GM19467 (cell line): ENCODE measurements around the gene MSLN.
"Not testable (repeated sequence)": the region's sequence is repeated elsewhere in the genome, so short reads cannot be mapped to it uniquely, and the experiment has no call there.

ENCODE experiments used
- ATAC-seq: cut with Tn5 transposase; IDR thresholded peaks from one replicate; pipeline ENCODE4 v1.9.1; 2021; ENCODE audit warnings: mild to moderate bottlenecking, moderate library complexity; ENCODE audit not compliant: unreplicated experiment

Gene MSLN

DNA sequence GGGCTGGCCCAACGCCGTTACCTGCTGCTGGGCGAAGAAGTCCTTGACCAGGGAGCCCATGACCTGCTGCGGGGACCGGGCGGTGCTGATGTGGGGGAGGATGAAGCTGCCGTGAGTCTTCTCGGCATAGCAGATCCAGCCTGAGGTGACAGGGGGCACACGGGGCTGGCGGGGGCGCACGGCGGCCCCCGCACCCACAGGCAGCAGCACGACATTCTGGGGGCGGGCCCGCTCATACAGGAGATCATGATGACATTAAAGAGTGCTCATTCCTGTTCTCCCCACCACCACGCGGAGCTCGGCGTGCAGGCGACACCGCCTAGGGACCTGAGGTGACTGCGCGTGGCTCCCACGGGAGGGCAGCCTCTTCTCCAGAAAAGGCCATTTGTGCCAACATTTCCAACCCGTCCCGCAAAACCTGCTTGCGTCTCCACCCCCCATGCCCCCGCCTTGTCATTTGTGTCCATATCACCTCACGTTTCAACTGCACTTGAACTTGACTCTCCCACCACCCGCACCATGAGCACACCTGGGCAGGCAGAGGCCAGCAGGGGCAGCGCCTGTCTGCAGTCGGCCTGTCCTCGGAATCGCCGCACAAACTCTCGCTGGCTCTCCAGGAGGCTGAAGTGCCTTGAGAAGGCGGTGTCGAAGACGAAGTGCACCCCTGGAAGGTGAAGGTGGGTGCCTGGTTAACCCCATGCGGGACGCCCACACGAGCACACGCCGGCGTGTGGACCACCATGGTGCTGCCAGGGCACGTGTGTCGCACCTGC, 26.1 kb upstream of the MSLN start:
- ATAC-seq, result no peak

- no peak for ATAC-seq
Measured at GRCh38 chr16:734981-735881, 25.3 kb upstream of the MSLN start.

DNA sequence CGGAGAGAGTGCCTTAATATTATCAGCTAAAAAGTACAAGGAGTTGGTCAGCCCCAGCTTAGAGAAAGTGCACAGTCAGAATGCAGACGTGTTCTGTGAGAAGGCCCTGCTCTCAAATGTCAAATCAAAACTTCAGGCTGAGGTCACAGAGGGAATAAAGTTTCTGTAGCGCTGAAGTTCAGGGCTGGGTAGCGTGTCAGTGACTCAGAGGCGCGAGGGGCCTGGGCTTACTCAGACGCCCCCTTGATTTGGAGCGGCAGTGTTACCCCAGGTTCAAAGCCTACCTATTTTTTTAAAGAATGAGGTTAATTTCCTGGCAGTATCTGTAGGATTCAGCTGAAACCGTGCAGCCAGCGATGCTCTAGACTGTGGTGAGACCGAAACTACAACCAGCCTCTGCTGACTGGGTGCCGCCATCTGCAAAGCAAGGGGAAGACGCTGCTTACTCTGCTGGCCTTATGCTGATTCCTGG, 24.5 kb upstream of the MSLN start:
- ATAC-seq, result no peak

DNA sequence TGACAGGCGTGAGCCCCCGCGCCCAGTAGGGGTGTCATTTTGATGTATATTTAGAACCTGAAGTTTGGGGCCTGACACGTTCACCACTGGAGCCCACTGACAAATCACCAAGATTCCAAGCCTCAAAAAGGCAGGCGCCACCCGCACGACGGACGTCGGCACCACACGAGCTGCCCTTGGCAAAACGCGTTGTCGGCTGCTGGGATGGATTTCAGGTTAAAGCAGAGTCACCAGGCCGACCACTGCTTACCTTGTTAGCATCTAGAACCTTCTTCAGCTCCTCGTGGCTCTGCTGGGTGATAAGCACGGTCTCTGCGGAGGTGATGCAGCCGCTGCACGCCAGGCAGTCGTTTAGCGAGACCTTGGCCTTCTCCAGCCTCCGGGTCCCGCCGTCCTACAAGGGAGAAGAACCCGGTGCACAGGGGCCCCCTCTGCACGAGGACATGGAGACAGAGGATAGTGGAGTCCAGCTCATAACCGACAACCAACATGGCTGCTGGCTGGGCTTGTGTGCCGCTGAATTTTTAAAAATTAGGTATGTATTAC, 23.5 kb upstream of the MSLN start:
- no peak for ATAC-seq

- no peak for ATAC-seq
Measured at GRCh38 chr16:739560-740458, 20.7 kb upstream of the MSLN start.

- ATAC-seq, result no peak
Measured at GRCh38 chr16:740459-740763, 20.1 kb upstream of the MSLN start.

GRCh38 chr16:740764-741505, 19.6 kb upstream of the MSLN start, which contains the start of gene CIAO3:
TSS of gene CIAO3 (minus strand) at chr16:740997. CDS start at chr16:740985, 12 bp downstream.
- peak; percentile 74 for ATAC-seq

DNA sequence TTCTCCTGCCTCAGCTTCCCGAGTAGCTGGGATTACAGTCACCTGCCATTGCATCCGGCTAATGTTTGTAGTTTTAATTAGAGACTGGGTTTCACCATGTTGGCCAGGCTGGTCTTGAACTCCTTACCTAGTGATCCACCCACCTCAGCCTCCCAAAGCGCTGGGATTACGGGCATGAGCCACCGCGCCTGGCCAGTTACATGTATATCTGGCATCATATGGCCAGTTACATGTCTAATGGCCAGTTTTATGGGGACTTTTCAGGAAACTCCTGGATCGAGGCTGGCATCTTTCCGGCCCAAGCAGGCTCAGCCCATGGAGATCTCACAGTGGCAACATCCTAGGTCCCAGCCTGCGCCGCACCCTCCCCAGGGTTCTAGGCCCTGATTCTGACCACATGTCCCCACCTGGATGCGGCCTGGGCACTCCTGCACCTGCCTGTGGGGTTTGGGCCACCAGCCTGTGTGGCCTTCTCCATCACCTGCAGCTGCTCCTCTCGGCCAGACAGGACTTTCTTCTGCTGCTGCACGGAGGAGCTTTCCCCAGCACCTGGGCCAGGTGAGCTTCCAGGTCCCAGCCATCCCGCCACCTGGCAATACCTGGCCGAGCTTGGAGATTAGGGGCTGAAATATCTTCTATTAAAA, 18.4 kb upstream of the MSLN start:
- no peak for ATAC-seq

GRCh38 chr16:742894-743293, 17.6 kb upstream of the MSLN start:
- ATAC-seq, result not testable (repeated sequence)

DNA sequence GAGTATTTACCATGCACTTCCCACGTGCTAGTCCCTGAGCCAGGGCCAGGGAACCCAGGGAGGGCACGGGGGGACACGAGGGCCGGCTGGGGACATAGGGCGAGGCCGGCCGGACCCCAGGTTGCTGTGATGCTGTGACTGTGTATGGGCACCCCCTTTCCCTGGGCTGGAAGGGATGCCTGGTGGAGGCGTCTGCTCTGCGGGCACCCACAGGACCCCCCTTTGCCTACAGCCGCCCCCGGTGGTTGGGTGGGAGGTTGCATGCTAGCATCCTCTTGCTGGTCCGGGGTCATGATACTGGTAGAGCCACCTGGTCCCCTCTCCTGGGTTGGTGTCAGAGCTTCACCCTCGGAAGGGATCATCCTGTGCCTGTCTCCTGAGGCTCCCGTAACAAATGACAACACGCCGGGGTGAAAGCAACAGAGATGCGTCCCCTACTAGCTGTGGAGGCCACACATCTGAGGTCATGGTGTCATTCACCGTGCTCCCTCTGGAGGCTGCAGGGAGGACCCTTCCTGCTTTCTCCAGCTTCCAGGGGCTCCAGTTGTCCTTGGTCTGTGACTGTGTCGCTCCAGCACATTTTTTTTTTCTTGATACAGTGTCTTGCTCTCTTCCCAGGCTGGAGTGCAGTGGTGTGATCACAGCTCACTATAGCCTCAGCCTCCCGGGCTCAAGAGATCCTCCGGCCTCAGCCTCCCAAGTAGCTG, 16.6 kb upstream of the MSLN start:
- no peak for ATAC-seq

DNA sequence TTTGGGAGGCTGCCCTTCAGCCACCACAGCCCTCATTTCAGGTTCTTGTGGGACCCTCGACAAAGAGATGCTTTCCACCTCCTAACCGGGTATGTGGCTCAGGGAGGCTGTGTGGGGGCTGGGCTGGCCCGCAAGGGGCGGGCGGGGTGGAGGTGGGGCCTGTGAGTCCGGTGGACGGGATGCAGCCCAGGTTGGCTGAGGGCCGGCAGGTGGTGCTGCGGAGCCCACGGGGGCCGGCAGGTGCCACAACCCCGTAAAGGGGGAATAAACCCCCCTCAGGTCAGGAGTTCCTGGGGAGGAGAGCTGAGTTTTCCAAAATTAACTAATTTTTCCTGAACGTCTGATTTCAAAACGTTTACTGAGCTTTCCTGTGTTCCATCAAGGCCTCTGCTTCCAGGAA, 14.8 kb upstream of the MSLN start:
- ATAC-seq, result no peak

DNA sequence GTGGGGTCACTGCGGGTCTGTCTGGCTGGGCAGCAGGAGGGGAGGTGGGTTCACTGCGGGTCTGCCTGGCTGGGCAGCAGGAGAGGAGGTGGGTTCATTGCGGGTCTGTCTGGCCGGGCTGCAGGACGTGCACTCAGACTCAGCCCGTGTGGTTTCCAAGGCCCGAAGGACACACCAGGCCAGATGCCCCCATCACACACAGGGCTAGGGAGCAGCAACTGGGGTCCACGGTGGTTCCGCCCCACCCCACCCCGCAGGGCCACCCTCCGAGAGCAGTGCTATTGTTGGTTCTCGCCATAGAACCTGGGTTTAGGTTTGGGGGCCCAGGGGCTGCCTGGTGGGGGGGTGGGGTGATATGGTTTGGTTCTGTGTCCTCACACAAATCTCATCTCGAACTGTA, 13.9 kb upstream of the MSLN start:
- ATAC-seq, result no peak

DNA sequence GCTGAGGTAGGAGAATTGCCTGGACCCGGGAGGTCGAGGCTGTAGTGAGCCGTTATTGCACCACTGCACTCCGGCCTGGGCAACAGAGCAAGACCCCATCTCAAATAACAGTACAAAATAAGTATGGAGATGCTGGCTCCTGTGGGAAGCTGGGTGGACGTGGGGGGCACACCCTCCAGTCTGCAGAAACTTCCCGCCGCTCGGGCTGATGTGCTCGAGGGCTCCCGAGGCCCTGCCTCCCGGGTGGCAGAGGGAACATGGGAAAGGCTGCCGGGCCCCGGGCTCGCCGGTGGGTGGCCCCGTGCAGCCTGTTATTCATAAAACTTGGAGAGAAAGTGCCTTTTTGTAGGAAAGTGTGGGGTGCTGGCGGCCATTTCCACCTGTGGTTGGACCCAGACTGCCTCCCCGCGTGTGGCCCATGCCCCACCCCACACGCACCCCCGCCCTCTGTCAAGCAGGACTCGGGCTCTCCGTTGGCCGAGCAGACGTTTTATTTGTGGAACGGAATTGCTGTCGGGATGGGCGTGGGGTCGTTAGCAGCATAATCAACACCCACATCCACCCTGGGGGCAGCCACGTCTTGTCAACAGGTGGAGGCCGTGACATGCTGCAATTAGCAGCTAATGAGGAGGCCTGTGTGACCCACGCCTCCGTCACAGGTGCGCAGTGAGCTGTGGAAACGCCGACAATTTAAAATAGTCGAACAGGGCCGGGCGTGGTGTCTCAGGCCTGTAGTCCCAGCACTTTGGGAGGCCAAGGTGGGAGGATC, 12.4 kb upstream of the MSLN start:
- ATAC-seq, result no peak

DNA sequence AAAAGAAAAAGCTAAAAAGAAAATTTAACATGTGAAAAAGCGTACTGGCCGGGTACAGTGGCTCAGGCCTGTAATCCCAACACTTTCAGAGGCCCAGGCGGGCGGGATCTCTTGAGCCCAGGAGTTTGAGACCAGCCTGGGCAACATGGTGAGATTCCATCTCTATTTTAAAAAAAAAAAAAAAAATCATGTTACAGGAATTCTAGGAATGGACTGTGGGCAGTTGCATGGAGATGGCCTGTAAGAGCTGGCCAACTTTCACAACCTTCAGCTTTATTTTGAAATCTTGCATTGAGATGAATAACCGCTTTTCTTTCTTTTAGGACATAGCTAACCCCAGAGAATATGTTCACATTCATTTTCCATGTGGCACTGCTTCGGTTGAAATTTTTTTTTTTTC, 11.5 kb upstream of the MSLN start:
- ATAC-seq, result no peak

- ATAC-seq, result no peak
Measured at GRCh38 chr16:750485-750884, 10.0 kb upstream of the MSLN start.

- ATAC-seq, result no peak
Measured at GRCh38 chr16:751152-752006, 9.2 kb upstream of the MSLN start.

GRCh38 chr16:752007-752312, 8.6 kb upstream of the MSLN start:
- ATAC-seq, result no peak
